ENCODE data around the gene TRPT1. TPM values are rescaled to one million over a fixed set of nuclear protein-coding genes. Genes with fewer than 3 reads are reported as not detected.
A peak's percentile ranks its signal among the peaks of the same experiment; 100 is the strongest.

TRPT1 gene
- total and polyA plus RNA-seq, 2 experiments from 2014 or later: 36.9 to 52.2 TPM

GRCh38 chr11:64238999-64239398 is 13.0 kb upstream of the TRPT1 start:
- Histone ChIP-seq H3K27ac (ENCODE audit: low read depth) (no peak overlapping the region), H3K4me3 (no peak overlapping the region), H3K79me2 (replicated peaks; ENCODE audit: insufficient read depth) (peaks cover 16% of the 10 kb centered on the region), H3K27me3 (ENCODE audit: insufficient read depth) (no peaks in the 10 kb centered on the region), H3K4me1 (ENCODE audit: insufficient read depth) (peaks cover 15% of the 10 kb centered on the region; the same call in 1 of the 2 replicates), H3K4me2 (no peak overlapping the region), H3K9me2 (ENCODE audit: insufficient read depth) (no peaks in the 10 kb centered on the region), H3F3A (replicated peaks; ENCODE audit: low read depth) (peaks cover 33% of the 10 kb centered on the region), H4K20me1 (replicated peaks; ENCODE audit: insufficient read depth) (no peaks in the 10 kb centered on the region; the same call in 1 of the 2 replicates), H3K36me3 (ENCODE audit: insufficient read depth) (no peaks in the 10 kb centered on the region), H2AFZ (no peak overlapping the region)
- H3K9me3 Mint-ChIP-seq: no peaks in the 10 kb centered on the region
- no peak for TF ChIP-seq REST (IDR thresholded peaks at IDR 0.05; ENCODE audit: unreplicated experiment)
- TF ChIP-seq CREB1 (CRISPR knock-in tag; IDR thresholded peaks at IDR 0.05; ENCODE audit: low read depth): no peak
- TF ChIP-seq POLR2AphosphoS5 (IDR thresholded peaks at IDR 0.05; ENCODE audit: low read depth): no peak
- no peak for TF ChIP-seq EZH2 (IDR thresholded peaks at IDR 0.05; ENCODE audit: low read depth, unreplicated experiment)
- TF ChIP-seq CTCF (conservative IDR thresholded peaks at IDR 0.05; ENCODE audit: low read depth in 2 of 2): no peak
- no peak for TF ChIP-seq ZNF462 (CRISPR knock-in tag; IDR thresholded peaks at IDR 0.05)
- no peak for TF ChIP-seq ZNF114 (CRISPR knock-in tag; IDR thresholded peaks at IDR 0.05)
- TF ChIP-seq ETS1 (IDR thresholded peaks at IDR 0.05): no peak
- TF ChIP-seq EZH2phosphoT487 (IDR thresholded peaks at IDR 0.05; ENCODE audit: unreplicated experiment): no peak
- TF ChIP-seq ZNF331 (CRISPR knock-in tag; IDR thresholded peaks at IDR 0.05; ENCODE audit: low read depth): no peak
- TF ChIP-seq NANOG (IDR thresholded peaks at IDR 0.05; ENCODE audit: borderline replicate concordance): no peak
- TF ChIP-seq STAT1 (IDR thresholded peaks at IDR 0.05; ENCODE audit: unreplicated experiment): no peak
- no peak for TF ChIP-seq JUNB (IDR thresholded peaks at IDR 0.05; ENCODE audit: unreplicated experiment)
- H3K27ac Mint-ChIP-seq: no peak overlapping the region; the same call in 1 of the 2 replicates
- H3K36me3 Mint-ChIP-seq (ENCODE audit: low read depth): peaks cover 20% of the 10 kb centered on the region
- ATAC-seq: no peak
- no peak for DNase-seq (ENCODE audit: low spot score)
- H3K4me1 Mint-ChIP-seq: peaks cover 29% of the 10 kb centered on the region
- H3K27me3 Mint-ChIP-seq (ENCODE audit: insufficient read depth, low read depth, poor library complexity): peaks cover 30% of the 10 kb centered on the region
- peak overlapping the region; percentile 24; the same call in 1 of the 3 replicates for H3K4me3 Mint-ChIP-seq
